ENCODE measurements around the gene HYDIN. TPM values are rescaled to one million over a fixed set of nuclear protein-coding genes. Genes with fewer than 3 reads are reported as not detected.
"Not testable (repeated sequence)": the region's sequence is repeated elsewhere in the genome, so short reads cannot be mapped to it uniquely, and the experiment has no call there.

Gene HYDIN
- total RNA-seq, 2 experiments from 2014 or later, result not detected

GRCh38 chr16:70823498-70824118 is 406.9 kb downstream of the HYDIN start:
- H3K4me3 Mint-ChIP-seq; H3K27me3 Mint-ChIP-seq (ENCODE audit: low read depth); H3K4me1 Mint-ChIP-seq (ENCODE audit: low read depth); DNase-seq; H3K36me3 Mint-ChIP-seq (ENCODE audit: low read depth); H3K9me3 Mint-ChIP-seq; intact Hi-C loops (cut with micrococcal nuclease); H3K27ac Mint-ChIP-seq; CTCF ChIA-PET: not testable (repeated sequence)

GRCh38 chr16:70822734-70823133 is 407.8 kb downstream of the HYDIN start:
- H3K4me1 Mint-ChIP-seq (ENCODE audit: low read depth); H3K36me3 Mint-ChIP-seq (ENCODE audit: low read depth); H3K4me3 Mint-ChIP-seq; H3K27me3 Mint-ChIP-seq (ENCODE audit: low read depth); DNase-seq; H3K9me3 Mint-ChIP-seq; H3K27ac Mint-ChIP-seq; CTCF ChIA-PET; intact Hi-C loops (cut with micrococcal nuclease): not testable (repeated sequence)

- intact Hi-C loops (cut with micrococcal nuclease); DNase-seq; H3K27ac Mint-ChIP-seq; H3K4me1 Mint-ChIP-seq (ENCODE audit: low read depth); CTCF ChIA-PET; H3K9me3 Mint-ChIP-seq; H3K4me3 Mint-ChIP-seq; H3K36me3 Mint-ChIP-seq (ENCODE audit: low read depth); H3K27me3 Mint-ChIP-seq (ENCODE audit: low read depth): not testable (repeated sequence)
Measured at GRCh38 chr16:70818088-70818487, 412.4 kb downstream of the HYDIN start.

GRCh38 chr16:70809392-70810060 is 421.0 kb downstream of the HYDIN start:
- peak; percentile 14 for DNase-seq
- intact Hi-C loops (cut with micrococcal nuclease), result loop anchor here (10.0 kb wide), 1 partner anchor 805 kb away; no protein-coding TSS in a partner anchor

GRCh38 chr16:70808371-70808770 is 422.2 kb downstream of the HYDIN start:
- Mint-ChIP-seq H3K27me3 (ENCODE audit: low read depth) (peaks cover 4% of the 10 kb centered on the region), H3K4me3 (no peak overlapping the region), H3K4me1 (ENCODE audit: low read depth) (no peaks in the 10 kb centered on the region), H3K27ac (no peak overlapping the region), H3K36me3 (ENCODE audit: low read depth) (no peaks in the 10 kb centered on the region), H3K9me3 (peaks cover 3% of the 10 kb centered on the region)
- intact Hi-C loops (cut with micrococcal nuclease), result loop anchor here (10.0 kb wide), 1 partner anchor 806 kb away; no protein-coding TSS in a partner anchor
- no peak for DNase-seq
- CTCF ChIA-PET, result interaction anchor here (1.0 to 1.9 kb wide), 2 partner anchors 38 to 441 kb away, joined by 3 to 8 read pairs; no protein-coding TSS in a partner anchor

More at GRCh38 chr16:70809392-70810060, 421.0 kb downstream of the HYDIN start:
- H3K9me3 Mint-ChIP-seq, result no peaks in the 10 kb centered on the region
- H3K27me3 Mint-ChIP-seq (ENCODE audit: low read depth), result peaks cover 4% of the 10 kb centered on the region
- H3K27ac Mint-ChIP-seq, result no peak overlapping the region
- no peaks in the 10 kb centered on the region for H3K4me1 Mint-ChIP-seq (ENCODE audit: low read depth)
- no peaks in the 10 kb centered on the region for H3K36me3 Mint-ChIP-seq (ENCODE audit: low read depth)
- no peak overlapping the region for H3K4me3 Mint-ChIP-seq
- CTCF ChIA-PET, result interaction anchor here (1.0 to 1.9 kb wide), 2 partner anchors 39 to 440 kb away, joined by 3 to 8 read pairs; no protein-coding TSS in a partner anchor

- Mint-ChIP-seq H3K27me3 (ENCODE audit: low read depth) (peaks cover 4% of the 10 kb centered on the region), H3K4me1 (ENCODE audit: low read depth) (no peaks in the 10 kb centered on the region), H3K9me3 (peaks cover 3% of the 10 kb centered on the region), H3K4me3 (no peak overlapping the region), H3K36me3 (ENCODE audit: low read depth) (no peaks in the 10 kb centered on the region), H3K27ac (no peak overlapping the region)
- CTCF ChIA-PET, result no interaction called here
- no peak for DNase-seq
- intact Hi-C loops (cut with micrococcal nuclease), result loop anchor here (10.0 kb wide), 1 partner anchor 809 kb away; no protein-coding TSS in a partner anchor
Measured at GRCh38 chr16:70805787-70806186, 424.7 kb downstream of the HYDIN start.

GRCh38 chr16:70805380-70805779 is 425.1 kb downstream of the HYDIN start:
- H3K36me3 Mint-ChIP-seq (ENCODE audit: low read depth), result no peaks in the 10 kb centered on the region
- peaks cover 4% of the 10 kb centered on the region for H3K27me3 Mint-ChIP-seq (ENCODE audit: low read depth)
- CTCF ChIA-PET, result no interaction called here
- H3K27ac Mint-ChIP-seq, result no peak overlapping the region
- H3K4me3 Mint-ChIP-seq, result no peak overlapping the region
- intact Hi-C loops (cut with micrococcal nuclease), result loop anchor here (10.0 kb wide), 1 partner anchor 809 kb away; no protein-coding TSS in a partner anchor
- DNase-seq, result no peak
- H3K4me1 Mint-ChIP-seq (ENCODE audit: low read depth), result peaks cover 2% of the 10 kb centered on the region
- H3K9me3 Mint-ChIP-seq, result peaks cover 3% of the 10 kb centered on the region

- CTCF ChIA-PET, result interaction anchor here (0.6 kb wide), 1 partner anchor 1334 kb away, joined by 5 read pairs; no protein-coding TSS in a partner anchor
- intact Hi-C loops (cut with micrococcal nuclease), result loop anchor here (5.0 to 10.0 kb wide), 3 partner anchors 483 to 810 kb away; partner anchors contain the start of gene CMTR2
- Mint-ChIP-seq H3K4me3 (no peak overlapping the region), H3K27me3 (ENCODE audit: low read depth) (peaks cover 4% of the 10 kb centered on the region), H3K9me3 (peaks cover 3% of the 10 kb centered on the region), H3K27ac (no peak overlapping the region), H3K4me1 (ENCODE audit: low read depth) (peaks cover 8% of the 10 kb centered on the region), H3K36me3 (ENCODE audit: low read depth) (no peaks in the 10 kb centered on the region)
- no peak for DNase-seq
Measured at GRCh38 chr16:70804734-70805169, 425.8 kb downstream of the HYDIN start.

- Mint-ChIP-seq H3K27ac (no peak overlapping the region), H3K27me3 (ENCODE audit: low read depth) (peaks cover 4% of the 10 kb centered on the region), H3K36me3 (ENCODE audit: low read depth) (no peaks in the 10 kb centered on the region), H3K9me3 (peaks cover 3% of the 10 kb centered on the region), H3K4me1 (ENCODE audit: low read depth) (peaks cover 11% of the 10 kb centered on the region), H3K4me3 (no peak overlapping the region)
- DNase-seq, result no peak
- intact Hi-C loops (cut with micrococcal nuclease), result loop anchor here (5.0 to 10.0 kb wide), 3 partner anchors 483 to 811 kb away; partner anchors contain the start of gene CMTR2
- CTCF ChIA-PET, result interaction anchor here (0.6 kb wide), 1 partner anchor 1334 kb away, joined by 5 read pairs; no protein-coding TSS in a partner anchor
Measured at GRCh38 chr16:70804153-70804733, 426.3 kb downstream of the HYDIN start.

- H3K9me3 Mint-ChIP-seq, result peaks cover 3% of the 10 kb centered on the region
- H3K4me1 Mint-ChIP-seq (ENCODE audit: low read depth), result peaks cover 19% of the 10 kb centered on the region
- DNase-seq, result no peak
- CTCF ChIA-PET, result no interaction called here
- no peaks in the 10 kb centered on the region for H3K36me3 Mint-ChIP-seq (ENCODE audit: low read depth)
- intact Hi-C loops (cut with micrococcal nuclease), result loop anchor here (5.0 to 10.0 kb wide), 3 partner anchors 484 to 811 kb away; partner anchors contain the start of gene CMTR2
- H3K27me3 Mint-ChIP-seq (ENCODE audit: low read depth), result peaks cover 4% of the 10 kb centered on the region
- no peak overlapping the region for H3K27ac Mint-ChIP-seq
- no peak overlapping the region for H3K4me3 Mint-ChIP-seq
Measured at GRCh38 chr16:70803319-70803718, 427.2 kb downstream of the HYDIN start.

GRCh38 chr16:70801611-70802010 is 428.9 kb downstream of the HYDIN start:
- intact Hi-C loops (cut with micrococcal nuclease), result loop anchor here (1.0 to 10.0 kb wide), 4 partner anchors 486 to 813 kb away; partner anchors contain the start of gene CMTR2

More at GRCh38 chr16:70801611-70802010, 428.9 kb downstream of the HYDIN start:
- Mint-ChIP-seq H3K36me3 (ENCODE audit: low read depth) (no peaks in the 10 kb centered on the region), H3K27me3 (ENCODE audit: low read depth) (no peaks in the 10 kb centered on the region), H3K4me1 (ENCODE audit: low read depth) (peaks cover 19% of the 10 kb centered on the region), H3K9me3 (peaks cover 3% of the 10 kb centered on the region), H3K4me3 (peak overlapping the region; percentile 88), H3K27ac (no peak overlapping the region)
- no peak for DNase-seq
- CTCF ChIA-PET, result interaction anchor here (1.6 kb wide), 1 partner anchor 30 kb away, joined by 4 read pairs; no protein-coding TSS in a partner anchor

Data from activated naive CD4-positive, alpha-beta T cell treated with anti-CD3 and anti-CD28 coated beads for 36 hours (primary cell).